Stimulated activated CD8-positive, alpha-beta memory T cell treated with anti-CD3 and anti-CD28 coated beads, Interleukin-4, amount 100 ng/mL, for 24 hours (primary cell): Measurements from ENCODE around the gene DENND1C.

Experiments used
- DNase-seq: peaks from one replicate; pipeline ENCODE4 v3.0.0-alpha.2; 2020; ENCODE audit warnings: low read depth

The DENND1C gene

GRCh38 chr19:6481541-6482342 lies at the start of gene DENND1C:
Gene DENND1C (minus strand): TSS chr19:6481787. CDS start chr19:6481695, 92 bp downstream.
- DNase-seq, result peak; percentile 63

GRCh38 chr19:6530386-6531162 lies 49.0 kb upstream of the DENND1C start, which contains the start of gene TNFSF9:
Gene TNFSF9 (plus strand): TSS chr19:6531026. CDS start chr19:6531037, 11 bp downstream.
- peak; percentile 78 for DNase-seq

- DNase-seq, result no peak
Observed at GRCh38 chr19:6529937-6530385, 48.4 kb upstream of the DENND1C start.

- DNase-seq, result no peak
Observed at GRCh38 chr19:6529351-6529750, 47.8 kb upstream of the DENND1C start.

DNA sequence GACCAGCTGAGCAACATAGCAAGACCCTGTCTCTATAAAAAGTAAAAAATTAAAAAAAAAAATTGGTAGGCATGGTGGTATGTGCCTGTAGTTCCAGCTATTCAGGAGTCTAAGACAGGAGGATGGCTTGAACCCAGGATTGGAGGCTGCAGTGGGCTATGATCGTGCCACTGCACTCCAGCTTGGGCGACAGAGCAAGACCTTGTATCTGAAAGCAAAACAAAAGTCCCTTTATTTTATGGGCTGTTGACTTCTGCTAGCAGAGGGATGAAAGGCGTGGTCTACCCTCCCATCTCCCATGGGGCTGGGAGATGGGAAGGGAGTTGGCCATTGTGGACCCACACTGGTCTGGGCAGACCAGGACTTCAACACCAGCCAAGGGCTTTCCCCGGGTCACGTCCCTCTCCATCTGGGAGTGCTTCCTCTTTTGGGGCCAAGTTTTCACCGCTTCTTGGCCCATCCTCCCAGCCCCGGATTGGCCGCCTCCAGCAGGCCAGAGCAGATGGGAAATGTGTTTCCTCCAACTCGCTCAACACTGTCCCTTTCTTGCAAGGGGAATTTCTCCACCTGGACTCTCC lies 47.0 kb upstream of the DENND1C start:
- DNase-seq, result no peak

GRCh38 chr19:6527893-6528543 lies 46.4 kb upstream of the DENND1C start:
- no peak for DNase-seq

GRCh38 chr19:6524311-6524710 lies 42.7 kb upstream of the DENND1C start:
- no peak for DNase-seq

DNA sequence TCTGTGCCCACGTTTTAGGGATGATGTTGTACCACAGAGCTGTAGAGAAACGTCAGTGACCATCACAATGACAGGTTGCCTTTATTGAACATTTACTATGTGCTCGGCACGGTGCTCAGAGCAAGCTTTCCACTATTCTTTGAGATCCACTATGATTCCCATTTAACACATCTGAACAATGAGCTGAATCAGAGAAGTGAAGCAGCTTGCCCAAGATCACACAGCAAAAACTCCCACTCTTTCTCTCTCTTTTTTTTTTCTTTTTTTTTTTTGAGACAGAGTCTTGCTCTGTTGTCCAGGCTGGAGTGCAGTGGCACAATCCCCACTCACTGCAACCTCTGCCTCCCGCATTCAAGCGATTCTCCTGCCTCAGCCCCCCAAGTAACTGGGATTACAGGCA lies 41.1 kb upstream of the DENND1C start:
- no peak for DNase-seq

- peak; percentile 59 for DNase-seq
Observed at GRCh38 chr19:6521718-6522646, 40.4 kb upstream of the DENND1C start.

- DNase-seq, result no peak
Observed at GRCh38 chr19:6519289-6519688, 37.7 kb upstream of the DENND1C start.

DNA sequence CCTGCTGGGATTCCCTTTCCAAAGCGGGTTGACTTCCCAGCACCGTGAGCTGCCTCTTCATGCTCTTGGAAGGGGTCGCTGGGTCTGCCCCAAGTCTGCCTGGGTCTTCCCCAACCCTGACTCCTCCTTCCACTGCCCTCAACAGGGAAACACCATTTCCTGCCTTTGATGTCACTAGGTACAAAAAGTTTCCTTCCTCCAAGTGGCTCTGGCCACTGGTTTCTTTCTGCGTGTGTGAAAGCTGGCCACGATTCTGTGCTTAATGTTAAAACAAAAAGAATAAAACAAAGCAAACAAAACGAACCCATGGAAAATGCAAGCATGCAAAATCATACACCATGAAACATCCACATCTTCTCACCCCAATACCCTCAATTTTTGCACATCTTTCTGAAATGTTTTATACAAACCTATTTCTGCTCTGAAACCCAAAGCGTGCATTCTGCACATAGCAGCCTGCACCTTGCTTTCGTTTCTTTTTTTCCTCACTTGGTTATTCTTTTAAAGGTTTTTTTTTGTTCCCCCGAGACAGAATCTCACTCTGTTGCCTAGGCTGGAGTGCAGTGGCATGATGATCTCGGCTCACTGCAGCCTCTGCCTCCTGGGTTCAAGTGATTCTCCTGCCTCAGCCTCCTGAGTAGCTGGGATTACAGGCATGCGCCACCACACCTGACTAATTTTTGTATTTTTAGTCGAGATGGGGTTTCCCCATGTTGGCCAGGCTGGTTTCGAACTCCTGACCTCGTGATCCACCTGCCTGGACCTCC lies 36.7 kb upstream of the DENND1C start:
- no peak for DNase-seq

- DNase-seq, result peak; percentile 89
Observed at GRCh38 chr19:6516659-6517291, 35.2 kb upstream of the DENND1C start.

GRCh38 chr19:6516018-6516658 lies 34.6 kb upstream of the DENND1C start:
- peak; percentile 44 for DNase-seq

- DNase-seq, result no peak
Observed at GRCh38 chr19:6514926-6515544, 33.4 kb upstream of the DENND1C start.

GRCh38 chr19:6514089-6514488 lies 32.5 kb upstream of the DENND1C start:
- no peak for DNase-seq

DNA sequence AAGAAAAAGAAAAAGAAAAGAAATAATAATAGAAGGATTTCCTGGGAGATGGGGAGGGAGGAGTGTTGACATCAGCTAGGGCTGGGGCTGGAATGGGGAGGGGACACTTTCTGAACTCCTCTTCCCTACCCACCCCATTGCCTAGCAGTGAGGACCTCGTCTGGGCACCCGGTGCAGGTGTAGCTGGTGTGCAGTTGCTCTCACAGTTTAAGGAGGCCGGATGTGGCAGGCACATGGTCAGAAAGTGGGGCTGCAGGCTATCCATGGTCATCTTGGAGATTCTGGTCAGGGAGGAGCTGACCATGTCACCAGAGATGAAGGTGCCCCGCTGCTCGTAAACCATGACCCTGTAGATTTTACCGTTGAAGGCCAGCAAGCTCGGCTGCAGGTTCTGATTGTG lies 29.0 kb upstream of the DENND1C start:
- no peak for DNase-seq

DNA sequence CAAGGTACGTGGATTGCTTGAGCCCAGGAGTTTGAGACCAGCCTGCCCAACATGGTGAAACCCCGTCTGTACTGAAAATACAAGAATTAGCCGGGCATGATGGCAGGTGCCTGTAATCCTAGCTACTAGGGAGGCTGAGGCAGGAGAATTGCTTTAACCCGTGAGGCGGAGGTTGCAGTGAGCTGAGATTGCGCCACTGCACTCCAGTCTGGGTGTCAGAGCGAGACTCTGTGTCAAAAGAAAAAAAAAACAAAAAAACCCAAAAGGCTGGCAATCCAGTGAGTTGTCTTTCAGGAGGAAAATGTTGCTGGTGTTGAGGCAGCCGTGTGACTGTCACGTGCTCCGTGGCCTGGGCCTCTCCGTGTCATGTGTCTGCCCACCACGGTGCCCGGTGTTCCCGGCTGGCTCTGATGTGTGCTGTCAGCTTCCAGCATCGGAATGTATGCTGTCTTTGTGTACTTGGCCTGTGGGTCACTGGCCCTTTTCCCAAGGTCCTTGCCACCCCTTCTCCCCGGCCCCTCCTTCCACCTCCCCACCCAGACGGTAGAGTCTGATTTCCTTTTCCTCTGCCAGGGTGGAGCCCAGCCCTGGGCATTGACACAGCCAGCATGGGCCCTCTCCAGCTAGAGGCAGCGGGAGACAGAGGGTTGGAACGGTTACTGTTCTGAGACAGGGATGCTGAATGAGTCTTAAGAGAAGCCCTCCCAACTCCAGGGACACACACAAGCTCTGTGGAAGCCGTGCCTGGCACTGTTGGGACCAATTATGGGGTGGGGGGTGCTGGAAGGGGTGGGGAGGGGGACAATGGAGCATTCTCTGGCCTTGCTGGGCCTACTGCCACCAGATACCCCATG lies 27.8 kb upstream of the DENND1C start:
- no peak for DNase-seq
